Mucosa of gallbladder (tissue), 1 donor: ENCODE results near the gene USHBP1. TPM values are rescaled to one million over a fixed set of nuclear protein-coding genes. Genes with fewer than 3 reads are reported as not detected.
A peak's percentile ranks its signal among the peaks of the same experiment; 100 is the strongest.
"Not testable (repeated sequence)": the region's sequence is repeated elsewhere in the genome, so short reads cannot be mapped to it uniquely, and the experiment has no call there.

Experiments
- DNase-seq: peaks from one replicate; pipeline ENCODE4 v3.0.0-alpha.2; 2020; ENCODE audit warnings: low spot score
- total RNA-seq: library from RNA; stranded (reverse); gene quantifications from one replicate; pipeline ENCODE4 v1.2.1, GENCODE V29; 2021
- donor health status: DM: no; HTN: no; CAD: no.

Gene USHBP1
- total RNA-seq, 1 donor from 2014 or later: 4.3 TPM

- no peak for DNase-seq
Observed at GRCh38 chr19:17296273-17296672, 31.7 kb upstream of the USHBP1 start.

GRCh38 chr19:17295551-17295950 lies 31.0 kb upstream of the USHBP1 start:
- not testable (repeated sequence) for DNase-seq

GRCh38 chr19:17294051-17294891 lies 29.7 kb upstream of the USHBP1 start:
- no peak for DNase-seq

- no peak for DNase-seq
Observed at GRCh38 chr19:17293605-17294004, 29.1 kb upstream of the USHBP1 start.

GRCh38 chr19:17292301-17293074 lies 27.9 kb upstream of the USHBP1 start:
- DNase-seq: peak; percentile 80

GRCh38 chr19:17289489-17289888 lies 24.9 kb upstream of the USHBP1 start:
- DNase-seq: peak; percentile 59

- no peak for DNase-seq
Observed at GRCh38 chr19:17286752-17287151, 22.2 kb upstream of the USHBP1 start.

GRCh38 chr19:17286263-17286662 lies 21.7 kb upstream of the USHBP1 start:
- DNase-seq: no peak

- DNase-seq: no peak
Observed at GRCh38 chr19:17285415-17286135, 21.0 kb upstream of the USHBP1 start.

- no peak for DNase-seq
Observed at GRCh38 chr19:17283504-17283996, 19.0 kb upstream of the USHBP1 start.

GRCh38 chr19:17282488-17283125 lies 18.1 kb upstream of the USHBP1 start:
- peak; percentile 83 for DNase-seq

GRCh38 chr19:17281391-17282304 lies 17.1 kb upstream of the USHBP1 start, which contains the start of gene ANKLE1:
ANKLE1 (plus strand) TSS chr19:17281901; CDS start chr19:17281921, 20 bp downstream.
- no peak for DNase-seq

GRCh38 chr19:17279436-17279835 lies 14.9 kb upstream of the USHBP1 start:
- DNase-seq: no peak

- DNase-seq: no peak
Observed at GRCh38 chr19:17275441-17276175, 11.1 kb upstream of the USHBP1 start.

GRCh38 chr19:17274892-17275291 lies 10.3 kb upstream of the USHBP1 start:
- not testable (repeated sequence) for DNase-seq

GRCh38 chr19:17268754-17269153 lies 4.2 kb upstream of the USHBP1 start:
- no peak for DNase-seq

- DNase-seq: peak; percentile 99
Observed at GRCh38 chr19:17266975-17267788, 2.6 kb upstream of the USHBP1 start, which contains the start of gene BABAM1. BABAM1 (plus strand) TSS chr19:17267443; CDS start chr19:17268807, 1,364 bp downstream.

- DNase-seq: no peak
Observed at GRCh38 chr19:17266589-17266974, 2.0 kb upstream of the USHBP1 start.

- DNase-seq: no peak
Observed at GRCh38 chr19:17266026-17266425, 1.5 kb upstream of the USHBP1 start.
